Posterior cingulate gyrus (tissue), 11 donors: ENCODE measurements around the gene FANCG.

Source experiments
- DNase-seq, 10 donors: peaks; one replicate each; pipeline versions ENCODE4 v3.0.0 to v3.0.0-alpha.2; 2020 to 2021; ENCODE audit warnings: mixed read lengths in 3 of 10
- intact Hi-C: fragments of 100-400 bp; cut with DNase I; formaldehyde crosslinking; loops from one replicate; pipeline ENCODE4 v1.15.1; 2023

The FANCG gene

DNA sequence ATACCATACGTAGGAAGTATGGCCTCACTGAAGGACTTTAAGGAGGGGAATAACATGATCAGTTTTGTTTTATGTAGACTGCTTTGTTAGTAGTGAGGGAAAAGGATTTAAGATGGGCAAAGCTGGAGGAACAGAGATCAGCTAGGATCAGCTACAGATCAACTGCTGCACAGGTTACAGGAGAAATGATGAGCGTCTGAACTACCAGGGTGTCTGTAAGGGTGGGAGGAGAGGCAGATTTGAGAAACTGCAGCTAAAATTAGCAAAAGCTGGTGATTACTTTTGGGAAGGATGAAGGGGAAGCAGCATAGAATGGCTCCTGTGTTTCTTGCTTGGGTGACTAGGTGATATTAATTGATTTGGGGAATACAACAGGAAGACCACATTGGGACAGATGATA, 46.6 kb downstream of the FANCG start:
- DNase-seq = no peak
- intact Hi-C loops = no loop called here

DNA sequence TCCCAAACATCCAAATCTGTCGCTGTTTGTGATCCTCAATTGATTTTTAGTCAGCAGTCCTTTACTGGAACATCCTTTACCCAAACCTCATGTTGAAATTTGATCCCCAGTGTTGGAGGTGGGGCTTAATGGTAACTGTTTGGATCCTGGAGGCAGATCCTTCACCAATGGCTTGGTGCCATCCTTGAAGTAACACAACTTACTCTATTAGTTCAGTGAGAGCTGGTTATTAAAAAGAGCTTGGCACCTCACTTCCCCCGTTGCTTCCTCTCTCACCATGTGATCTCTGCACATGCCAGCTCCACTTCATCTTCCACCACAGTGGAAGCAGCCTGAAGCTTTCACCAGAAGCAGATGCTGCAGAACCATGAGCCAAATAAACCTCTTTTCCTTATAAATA, 49.9 kb downstream of the FANCG start:
- intact Hi-C loops = no loop called here
- DNase-seq = peak in 1 of 10 donors; percentile 36

DNA sequence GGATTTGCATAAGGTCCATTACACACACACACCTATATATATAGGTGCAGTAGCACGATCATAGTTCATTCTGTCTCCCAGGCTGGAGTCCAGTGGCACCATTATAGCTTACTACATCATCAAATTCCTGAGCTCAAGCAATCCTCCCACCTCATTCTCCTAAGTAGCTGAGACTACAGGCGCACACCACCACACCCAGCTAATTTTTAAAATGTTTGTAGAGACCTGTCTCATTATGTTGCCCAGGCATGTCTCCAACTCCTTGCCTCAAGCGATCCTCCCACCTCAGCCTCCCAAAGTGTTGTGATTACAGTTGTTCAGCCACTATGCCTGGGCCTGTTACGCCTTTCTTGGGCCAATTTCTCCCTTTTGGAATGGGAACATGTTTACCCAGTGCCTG, 50.5 kb downstream of the FANCG start:
- intact Hi-C loops = no loop called here
- no peak for DNase-seq

DNA sequence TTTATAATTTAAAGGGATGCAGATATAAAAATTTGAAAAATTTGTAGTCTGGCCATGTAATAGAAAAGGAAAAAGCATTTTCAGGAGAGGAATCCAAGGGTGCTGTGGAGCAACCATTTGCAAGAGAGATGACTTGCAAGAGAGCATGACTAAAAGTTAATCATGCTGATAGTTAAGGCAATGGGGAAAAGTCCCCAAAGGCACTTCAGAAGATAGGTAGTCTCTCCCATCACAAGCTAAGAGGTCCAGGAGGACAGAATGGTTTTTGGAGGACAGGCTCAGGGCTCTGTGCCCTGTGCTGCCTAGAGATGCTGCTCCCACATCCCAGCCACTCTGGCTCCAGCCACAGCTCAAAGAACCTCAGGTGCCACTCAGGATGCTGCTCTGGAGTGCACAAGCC, 51.4 kb downstream of the FANCG start:
- intact Hi-C loops = no loop called here
- DNase-seq = no peak

DNA sequence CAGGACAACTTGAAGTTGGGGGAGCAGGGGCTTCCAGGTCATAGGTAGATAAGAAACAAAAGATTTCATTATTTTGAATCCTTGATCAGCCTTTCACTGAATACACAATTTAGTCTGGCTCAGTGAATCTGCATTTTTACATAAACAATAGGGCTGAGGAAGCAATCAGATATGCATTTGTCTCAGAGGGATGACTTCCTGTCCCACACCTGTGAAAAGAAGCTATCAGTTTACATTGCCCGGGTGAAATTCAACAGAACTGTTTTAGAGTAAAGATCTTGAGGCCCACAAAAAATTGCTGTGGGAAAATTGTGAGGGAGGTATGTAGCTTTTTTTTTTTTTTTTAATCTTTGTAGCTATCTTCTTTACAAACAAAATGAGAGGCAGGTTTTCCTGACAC, 51.9 kb downstream of the FANCG start:
- no peak for DNase-seq
- intact Hi-C loops = no loop called here

DNA sequence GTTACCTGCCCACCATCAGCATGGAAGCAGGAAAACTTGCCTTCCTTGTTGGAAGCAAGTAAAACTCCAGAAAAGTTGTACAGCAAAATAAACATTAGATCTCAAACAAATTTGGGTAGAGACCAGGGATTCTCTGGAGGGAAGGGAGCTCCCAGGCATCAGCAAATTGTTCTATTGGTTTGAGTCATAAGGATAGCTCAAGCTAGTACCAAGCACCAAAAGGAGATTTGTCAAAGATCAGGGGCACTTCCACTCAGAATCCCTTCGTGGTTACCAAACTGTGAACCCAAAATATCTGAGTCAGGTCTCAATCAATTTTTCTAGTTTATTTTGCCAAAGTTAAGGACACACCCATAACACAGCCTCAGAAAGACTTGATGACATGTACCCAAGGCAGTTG, 52.4 kb downstream of the FANCG start:
- DNase-seq = no peak

DNA sequence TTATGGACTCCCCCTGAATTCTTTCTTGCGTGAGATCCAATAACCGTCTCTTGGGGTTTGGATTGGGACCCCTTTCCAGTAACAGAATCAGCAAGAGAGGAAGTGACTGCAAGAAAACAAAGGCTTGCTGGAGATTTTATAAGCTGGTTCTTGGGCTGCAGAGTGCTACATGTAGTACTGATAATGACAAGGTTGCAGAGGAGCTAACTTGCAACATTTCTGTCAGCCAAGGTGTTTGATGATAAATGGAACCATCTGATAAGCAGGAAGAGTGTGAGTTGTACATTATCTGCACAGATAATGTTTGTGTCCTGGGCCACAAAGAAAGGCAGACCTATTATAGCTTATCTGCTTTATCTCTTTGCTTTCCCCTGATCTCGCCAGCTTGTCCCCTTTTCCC, 53.1 kb downstream of the FANCG start:
- DNase-seq = no peak
- intact Hi-C loops = no loop called here

More for the DNA sequence above, 52.4 kb downstream of the FANCG start:
- intact Hi-C loops = no loop called here
